Ureter (tissue), 1 donor: ENCODE data around the gene NME1. TPM values are rescaled to one million over a fixed set of nuclear protein-coding genes. Genes with fewer than 3 reads are reported as not detected.

ENCODE experiments used
- DNase-seq: peaks from one replicate; pipeline ENCODE4 v3.0.0-alpha.2; 2020; ENCODE audit warnings: low spot score
- total RNA-seq: library from RNA; stranded (reverse); gene quantifications from one replicate; pipeline ENCODE4 v1.2.4, GENCODE V29; 2023
- donor health status: DM: yes; HTN: yes; CAD: no.

NME1 gene
- total RNA-seq, 1 donor from 2014 or later: 99.4 TPM

GRCh38 chr17:51144266-51145022 lies 8.9 kb upstream of the NME1 start:
- no peak for DNase-seq

GRCh38 chr17:51147650-51148049 lies 5.7 kb upstream of the NME1 start:
- no peak for DNase-seq

GRCh38 chr17:51149163-51149562 lies 4.2 kb upstream of the NME1 start:
- no peak for DNase-seq

GRCh38 chr17:51150932-51151331 lies 2.4 kb upstream of the NME1 start:
- DNase-seq: no peak

- no peak for DNase-seq
Measured at GRCh38 chr17:51152766-51153209, 571 bp upstream of the NME1 start.

GRCh38 chr17:51154176-51154575 lies 817 bp downstream of the NME1 start:
- DNase-seq: no peak

GRCh38 chr17:51155416-51155815 lies 2.1 kb downstream of the NME1 start:
- no peak for DNase-seq

GRCh38 chr17:51159604-51160003 lies 6.2 kb downstream of the NME1 start:
- DNase-seq: no peak

- no peak for DNase-seq
Measured at GRCh38 chr17:51161541-51161940, 8.2 kb downstream of the NME1 start.

- peak; percentile 22 for DNase-seq
Measured at GRCh38 chr17:51164911-51165679, 11.7 kb downstream of the NME1 start.

GRCh38 chr17:51165680-51166197 lies 12.4 kb downstream of the NME1 start:
- no peak for DNase-seq

- DNase-seq: peak; percentile 93
Measured at GRCh38 chr17:51166198-51166986, 13.0 kb downstream of the NME1 start, which contains the start of gene NME2. Gene NME2 (plus strand): TSS chr17:51166411. CDS start chr17:51166831, 420 bp downstream.

- no peak for DNase-seq
Measured at GRCh38 chr17:51166987-51167931, 13.9 kb downstream of the NME1 start.

GRCh38 chr17:51169340-51169739 lies 16.0 kb downstream of the NME1 start:
- no peak for DNase-seq

GRCh38 chr17:51170736-51171135 lies 17.4 kb downstream of the NME1 start:
- no peak for DNase-seq

GRCh38 chr17:51172030-51172429 lies 18.7 kb downstream of the NME1 start:
- DNase-seq: peak; percentile 29

GRCh38 chr17:51180486-51180885 lies 27.1 kb downstream of the NME1 start:
- no peak for DNase-seq

GRCh38 chr17:51184124-51184523 lies 30.8 kb downstream of the NME1 start:
- no peak for DNase-seq

- DNase-seq: no peak
Measured at GRCh38 chr17:51185763-51186332, 32.5 kb downstream of the NME1 start.

- DNase-seq: no peak
Measured at GRCh38 chr17:51188271-51188833, 35.0 kb downstream of the NME1 start.
